Astrocyte (in vitro differentiated cells and primary cell): ENCODE data around the gene PRKCH. TPM values are rescaled to one million over a fixed set of nuclear protein-coding genes. Genes with fewer than 3 reads are reported as not detected.

ENCODE experiments used
- DNase-seq: peaks from one replicate; pipeline ENCODE4 v3.0.0-alpha.2; 2010; ENCODE audit warnings: low read depth
- FAIRE-seq: peaks from 2 replicates; lab custom pipeline; 2011; peaks lifted over from hg19 to GRCh38; lab: Jason Lieb, UNC
- H2AFZ ChIP-seq: 2 replicates; pipeline ENCODE4 v1.6.0; 2012; ENCODE audit warnings: low read depth, low read length, inconsistent platforms
- H3K27ac ChIP-seq: 2 replicates; pipeline ENCODE4 v1.5.1; 2011; ENCODE audit warnings: low read depth, low read length, inconsistent platforms
- H3K27me3 ChIP-seq: 2 replicates; pipeline ENCODE4 v1.6.0; 2011; ENCODE audit warnings: low read length, inconsistent platforms; ENCODE audit not compliant: insufficient read depth
- H3K36me3 ChIP-seq: 2 replicates; pipeline ENCODE4 v1.5.1; 2011; ENCODE audit warnings: low read length, inconsistent platforms; ENCODE audit not compliant: insufficient read depth
- H3K4me1 ChIP-seq: 2 replicates; pipeline ENCODE4 v1.5.1; 2011; ENCODE audit warnings: low read length, inconsistent platforms; ENCODE audit not compliant: insufficient read depth
- H3K4me2 ChIP-seq: 2 replicates; pipeline ENCODE4 v1.6.0; 2012; ENCODE audit warnings: low read length, inconsistent platforms
- H3K4me3 ChIP-seq: 2 replicates; pipeline ENCODE4 v1.5.1; 2011; ENCODE audit warnings: low read depth, mild to moderate bottlenecking, low read length, inconsistent platforms; ENCODE audit not compliant: insufficient read depth
- H3K79me2 ChIP-seq: 2 replicates; pipeline ENCODE4 v1.6.0; 2012; ENCODE audit warnings: mild to moderate bottlenecking, low read length, inconsistent platforms; ENCODE audit not compliant: insufficient read depth
- H3K9ac ChIP-seq: 2 replicates; pipeline ENCODE4 v1.6.0; 2012; ENCODE audit warnings: mild to moderate bottlenecking, low read length, inconsistent platforms
- H3K9me3 ChIP-seq: 2 replicates; pipeline ENCODE4 v1.5.1; 2012; ENCODE audit warnings: low read depth, mild to moderate bottlenecking, low read length, inconsistent platforms; ENCODE audit not compliant: insufficient read depth
- H4K20me1 ChIP-seq: 2 replicates; pipeline ENCODE4 v1.6.0; 2012; ENCODE audit warnings: low read length, inconsistent platforms; ENCODE audit not compliant: insufficient read depth
- H3K27ac Mint-ChIP-seq: one replicate; pipeline ENCODE4 v1.8.0; 2021; ENCODE audit warnings: mild to moderate bottlenecking, mixed read lengths; ENCODE audit not compliant: unreplicated experiment
- H3K27me3 Mint-ChIP-seq: one replicate; pipeline ENCODE4 v1.8.0; 2021; ENCODE audit warnings: low read depth, mixed read lengths; ENCODE audit not compliant: unreplicated experiment
- H3K36me3 Mint-ChIP-seq: one replicate; pipeline ENCODE4 v1.8.0; 2021; ENCODE audit warnings: low read depth, mixed read lengths; ENCODE audit not compliant: unreplicated experiment
- H3K4me1 Mint-ChIP-seq: one replicate; pipeline ENCODE4 v1.8.0; 2021; ENCODE audit warnings: low read depth, mixed read lengths; ENCODE audit not compliant: unreplicated experiment
- H3K4me3 Mint-ChIP-seq: one replicate; pipeline ENCODE4 v1.8.0; 2021; ENCODE audit warnings: mild to moderate bottlenecking, moderate library complexity, mixed read lengths; ENCODE audit not compliant: unreplicated experiment
- H3K9me3 Mint-ChIP-seq: one replicate; pipeline ENCODE4 v1.8.0; 2021; ENCODE audit warnings: mild to moderate bottlenecking, mixed read lengths; ENCODE audit not compliant: unreplicated experiment
- CTCF ChIP-seq: IDR thresholded peaks from 2 replicates; pipeline ENCODE4 v1.5.1; 2011; ENCODE audit warnings: low read depth, mild to moderate bottlenecking, inconsistent platforms, low read length, moderate library complexity; ENCODE audit not compliant: insufficient read depth
- EZH2 ChIP-seq: IDR thresholded peaks from 2 replicates; pipeline ENCODE4 v1.6.1; 2012; ENCODE audit warnings: mild to moderate bottlenecking, low read length, inconsistent platforms; ENCODE audit not compliant: insufficient read depth
- total RNA-seq: library from RNA; stranded (reverse); gene quantifications from 2 replicates; pipeline ENCODE4 v1.2.1, GENCODE V29; 2021

PRKCH gene
- total RNA-seq, 1 donor from 2014 or later, result 6.0 TPM

GRCh38 chr14:61481701-61482100, 160.3 kb downstream of the PRKCH start:
- H3K4me1 Mint-ChIP-seq, result peaks cover 19% of the 10 kb centered on the region
- no peak overlapping the region for H3K9ac ChIP-seq
- H3K9me3 ChIP-seq, result no peaks in the 10 kb centered on the region
- H3K4me2 ChIP-seq, result no peak overlapping the region
- no peaks in the 10 kb centered on the region for H3K36me3 ChIP-seq
- H3K36me3 Mint-ChIP-seq, result peaks cover 2% of the 10 kb centered on the region
- no peak overlapping the region for H3K4me3 Mint-ChIP-seq
- no peak for FAIRE-seq
- TF ChIP-seq EZH2 (no peak), CTCF (no peak)
- no peak overlapping the region for H2AFZ ChIP-seq
- DNase-seq, result no peak
- no peak overlapping the region for H3K4me3 ChIP-seq
- H3K79me2 ChIP-seq, result no peaks in the 10 kb centered on the region
- peaks cover 23% of the 10 kb centered on the region for H3K4me1 ChIP-seq
- peaks cover 6% of the 10 kb centered on the region for H3K27me3 Mint-ChIP-seq
- no peaks in the 10 kb centered on the region for H3K27me3 ChIP-seq
- H3K27ac ChIP-seq, result no peak overlapping the region
- no peak overlapping the region for H3K27ac Mint-ChIP-seq
- no peaks in the 10 kb centered on the region for H3K9me3 Mint-ChIP-seq
- H4K20me1 ChIP-seq, result no peaks in the 10 kb centered on the region

DNA sequence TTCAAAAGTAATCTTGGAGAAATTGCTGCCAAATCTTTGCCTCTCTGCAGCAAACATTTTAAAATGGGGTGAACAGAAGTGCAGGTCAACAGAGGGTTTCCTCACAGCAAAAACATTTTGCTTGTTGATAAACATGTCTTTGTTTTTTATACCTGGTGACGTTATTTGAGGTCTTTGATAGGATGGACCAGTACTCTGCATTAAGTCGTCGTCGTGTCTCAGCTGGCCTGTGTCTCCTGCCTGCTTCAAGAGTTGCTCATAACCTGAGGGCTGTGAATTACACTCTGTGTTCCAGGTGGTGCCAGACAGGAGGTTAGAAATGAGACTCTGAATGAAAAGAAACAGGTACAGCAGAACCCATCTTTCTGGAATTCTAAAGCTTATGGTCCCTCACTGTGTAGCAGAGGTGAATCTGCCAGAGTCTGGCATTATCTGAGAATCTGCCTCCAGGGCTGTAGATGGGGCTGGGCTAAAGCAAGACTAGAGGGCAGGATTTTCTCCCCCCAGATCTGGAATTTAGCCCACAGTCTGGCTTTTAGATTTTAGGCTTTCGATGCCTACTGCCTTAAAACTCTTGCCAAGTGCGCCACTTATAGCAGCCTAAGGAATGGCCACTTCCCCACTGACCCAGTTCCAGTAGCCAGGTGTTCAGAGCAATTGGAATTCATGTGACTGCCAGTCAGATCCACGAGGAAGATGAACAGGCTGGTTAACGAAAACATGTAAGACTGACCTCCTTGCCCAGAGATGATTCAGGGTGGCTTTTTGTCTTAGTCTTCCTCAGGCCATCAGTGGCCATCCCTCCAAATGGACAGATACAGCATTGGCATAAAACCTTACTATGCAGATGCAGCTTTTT, 161.2 kb downstream of the PRKCH start:
- no peak overlapping the region for H3K27ac ChIP-seq
- Mint-ChIP-seq H3K4me3 (no peak overlapping the region), H3K27ac (no peak overlapping the region), H3K36me3 (peaks cover 6% of the 10 kb centered on the region), H3K9me3 (no peaks in the 10 kb centered on the region), H3K27me3 (peaks cover 6% of the 10 kb centered on the region), H3K4me1 (peaks cover 13% of the 10 kb centered on the region)
- H2AFZ ChIP-seq, result no peak overlapping the region
- no peaks in the 10 kb centered on the region for H3K36me3 ChIP-seq
- no peak overlapping the region for H3K9ac ChIP-seq
- no peaks in the 10 kb centered on the region for H3K79me2 ChIP-seq
- H4K20me1 ChIP-seq, result no peaks in the 10 kb centered on the region
- DNase-seq (no peak), FAIRE-seq (no peak)
- no peaks in the 10 kb centered on the region for H3K27me3 ChIP-seq
- TF ChIP-seq EZH2 (no peak), CTCF (no peak)
- no peak overlapping the region for H3K4me3 ChIP-seq
- H3K4me2 ChIP-seq, result no peak overlapping the region
- H3K9me3 ChIP-seq, result no peaks in the 10 kb centered on the region
- peaks cover 16% of the 10 kb centered on the region for H3K4me1 ChIP-seq

GRCh38 chr14:61483476-61483875, 162.1 kb downstream of the PRKCH start:
- no peak overlapping the region for H3K4me3 ChIP-seq
- H3K36me3 ChIP-seq, result no peaks in the 10 kb centered on the region
- no peak overlapping the region for H3K27ac Mint-ChIP-seq
- no peak overlapping the region for H3K4me2 ChIP-seq
- no peaks in the 10 kb centered on the region for H3K9me3 Mint-ChIP-seq
- no peak overlapping the region for H3K4me3 Mint-ChIP-seq
- no peak for TF ChIP-seq CTCF
- H3K36me3 Mint-ChIP-seq, result peaks cover 7% of the 10 kb centered on the region
- H3K27me3 ChIP-seq, result no peaks in the 10 kb centered on the region
- H3K79me2 ChIP-seq, result no peaks in the 10 kb centered on the region
- H4K20me1 ChIP-seq, result no peaks in the 10 kb centered on the region
- H3K27me3 Mint-ChIP-seq, result peaks cover 6% of the 10 kb centered on the region
- H3K9ac ChIP-seq, result no peak overlapping the region
- peaks cover 8% of the 10 kb centered on the region for H3K4me1 ChIP-seq
- DNase-seq (no peak), FAIRE-seq (no peak)
- no peak overlapping the region for H2AFZ ChIP-seq
- no peak overlapping the region for H3K27ac ChIP-seq
- no peaks in the 10 kb centered on the region for H3K9me3 ChIP-seq
- H3K4me1 Mint-ChIP-seq, result peaks cover 13% of the 10 kb centered on the region
